DND-41 (cell line): ENCODE data around the gene LIN7C.

Experiments used
- ATAC-seq: fragments of 200-7000 bp; cut with Tn5 transposase; 3 replicates; pipeline ENCODE4 v1.9.1; 2021; ENCODE audit warnings: low read depth; ENCODE audit not compliant: insufficient read depth
- DNase-seq: peaks from one replicate; pipeline ENCODE4 v3.0.0-alpha.2; 2020
- H2AFZ ChIP-seq: 2 replicates; pipeline ENCODE4 v1.6.0; 2012; ENCODE audit warnings: low read depth, low read length
- H3K27ac ChIP-seq: 2 replicates; pipeline ENCODE4 v1.5.1; 2012; ENCODE audit warnings: low read length, inconsistent platforms
- H3K27me3 ChIP-seq: fragments of 200-600 bp; sonication (generic); 2 replicates; pipeline ENCODE4 v1.6.0; 2012; ENCODE audit warnings: low read length, mild to moderate bottlenecking, inconsistent platforms; ENCODE audit not compliant: insufficient read depth, poor library complexity
- H3K36me3 ChIP-seq: 2 replicates; pipeline ENCODE4 v1.5.1; 2012; ENCODE audit warnings: low read length, inconsistent platforms; ENCODE audit not compliant: insufficient read depth
- H3K4me1 ChIP-seq: 2 replicates; pipeline ENCODE4 v1.5.1; 2012; ENCODE audit warnings: mild to moderate bottlenecking, low read length; ENCODE audit not compliant: insufficient read depth
- H3K4me2 ChIP-seq: 2 replicates; pipeline ENCODE4 v1.6.0; 2012; ENCODE audit warnings: mild to moderate bottlenecking, moderate library complexity, low read length, inconsistent platforms; ENCODE audit not compliant: insufficient read depth
- H3K4me3 ChIP-seq, 2 experiments: fragments of 200-600 bp in 1 of 2; shearing (Covaris generic) in 1 of 2; 2 replicates each; pipeline ENCODE4 v1.5.1; 2012 to 2016; ENCODE audit warnings: inconsistent platforms in 2 of 2, low read length in 2 of 2, mild to moderate bottlenecking in 2 of 2, low read depth in 1 of 2, moderate library complexity in 1 of 2
- H3K79me2 ChIP-seq: 2 replicates; pipeline ENCODE4 v1.6.0; 2012; ENCODE audit warnings: low read length, inconsistent platforms; ENCODE audit not compliant: insufficient read depth
- H3K9ac ChIP-seq: 2 replicates; pipeline ENCODE4 v1.6.0; 2012; ENCODE audit warnings: low read depth, mild to moderate bottlenecking, inconsistent platforms, low read length, moderate library complexity
- H3K9me3 ChIP-seq: 2 replicates; pipeline ENCODE4 v1.5.1; 2012; ENCODE audit warnings: low read length, moderate library complexity, mild to moderate bottlenecking, inconsistent platforms; ENCODE audit not compliant: insufficient read depth, severe bottlenecking
- H4K20me1 ChIP-seq: 2 replicates; pipeline ENCODE4 v1.6.0; 2012; ENCODE audit warnings: low read length; ENCODE audit not compliant: insufficient read depth
- CTCF ChIP-seq: IDR thresholded peaks from 2 replicates; pipeline ENCODE4 v1.5.1; 2012; ENCODE audit warnings: borderline replicate concordance, low read length, moderate library complexity, mild to moderate bottlenecking; ENCODE audit not compliant: poor library complexity, severe bottlenecking; ENCODE audit errors: extremely low read depth
- EZH2 ChIP-seq: IDR thresholded peaks from 3 replicates; pipeline ENCODE4 v1.6.1; 2012; ENCODE audit warnings: borderline replicate concordance, low read depth, mild to moderate bottlenecking, moderate library complexity, low read length, inconsistent platforms; ENCODE audit not compliant: severe bottlenecking

LIN7C gene

DNA sequence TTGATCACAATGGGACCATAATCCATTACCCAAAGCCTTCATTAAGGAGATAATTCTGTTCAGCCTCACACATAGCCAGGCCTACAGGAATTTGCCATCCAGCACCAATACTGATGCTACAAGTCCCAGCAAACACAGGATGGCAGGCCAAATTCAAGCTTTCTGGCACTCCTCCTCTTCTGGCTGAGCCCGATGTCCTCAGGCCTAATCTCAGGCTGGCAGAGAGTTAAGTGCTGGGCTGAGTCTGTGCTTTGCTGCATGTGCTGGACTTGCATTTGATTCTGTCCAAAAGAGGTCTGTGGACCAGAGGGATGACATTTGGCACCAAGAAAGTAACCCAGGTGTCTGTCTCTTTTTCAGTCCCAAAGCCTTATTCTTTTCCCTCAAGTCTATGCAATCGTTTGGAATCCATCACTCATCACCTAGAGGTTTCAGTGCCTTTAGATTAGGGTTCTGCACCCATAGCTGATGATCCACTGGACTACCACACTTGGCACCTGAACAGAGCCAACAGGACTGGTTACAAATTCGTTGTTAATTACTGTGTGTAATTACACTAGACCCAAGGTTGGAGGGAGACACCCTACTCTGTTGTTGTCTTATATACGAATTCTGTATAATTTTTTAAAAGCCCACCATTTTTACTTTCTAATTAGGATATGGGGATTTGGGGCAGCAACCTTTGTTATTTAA, 19.4 kb upstream of the LIN7C start:
- Histone ChIP-seq H3K27ac (no peak overlapping the region), H4K20me1 (no peaks in the 10 kb centered on the region), H3K4me2 (no peak overlapping the region), H3K4me3 (no peak overlapping the region), H3K4me1 (no peaks in the 10 kb centered on the region), H3K27me3 (no peaks in the 10 kb centered on the region), H3K9ac (no peak overlapping the region), H3K36me3 (no peaks in the 10 kb centered on the region), H3K79me2 (no peaks in the 10 kb centered on the region), H2AFZ (no peak overlapping the region), H3K9me3 (no peaks in the 10 kb centered on the region)
- no peak for TF ChIP-seq CTCF
- TF ChIP-seq EZH2: no peak
- DNase-seq (no peak), ATAC-seq (no peak)

- no peaks in the 10 kb centered on the region for H3K27me3 ChIP-seq
- H3K27ac ChIP-seq: no peak overlapping the region
- H3K79me2 ChIP-seq: no peaks in the 10 kb centered on the region
- DNase-seq (no peak), ATAC-seq (no peak)
- no peaks in the 10 kb centered on the region for H3K4me1 ChIP-seq
- no peaks in the 10 kb centered on the region for H3K9me3 ChIP-seq
- no peak overlapping the region for H3K9ac ChIP-seq
- H4K20me1 ChIP-seq: no peaks in the 10 kb centered on the region
- no peak overlapping the region for H2AFZ ChIP-seq
- peak; percentile 13 for TF ChIP-seq CTCF
- TF ChIP-seq EZH2: no peak
- no peak overlapping the region for H3K4me2 ChIP-seq
- no peak overlapping the region for H3K4me3 ChIP-seq
- no peaks in the 10 kb centered on the region for H3K36me3 ChIP-seq
Measured at GRCh38 chr11:27524155-27524554, 17.6 kb upstream of the LIN7C start.

- no peaks in the 10 kb centered on the region for H3K27me3 ChIP-seq
- no peak overlapping the region for H3K27ac ChIP-seq
- H4K20me1 ChIP-seq: no peaks in the 10 kb centered on the region
- H2AFZ ChIP-seq: no peak overlapping the region
- TF ChIP-seq CTCF (no peak), EZH2 (no peak)
- H3K4me1 ChIP-seq: no peaks in the 10 kb centered on the region
- H3K9ac ChIP-seq: no peak overlapping the region
- H3K4me2 ChIP-seq: no peak overlapping the region
- H3K79me2 ChIP-seq: no peaks in the 10 kb centered on the region
- no peaks in the 10 kb centered on the region for H3K9me3 ChIP-seq
- DNase-seq: no peak
- H3K4me3 ChIP-seq: no peak overlapping the region
- ATAC-seq: no peak
- H3K36me3 ChIP-seq: no peaks in the 10 kb centered on the region
Measured at GRCh38 chr11:27520226-27520625, 13.7 kb upstream of the LIN7C start.
